Activated T-helper 1 cell treated with anti-CD3 and anti-CD28 coated beads, Interleukin-2, amount 50 U/mL, for 16 hours (primary cell): Measurements from ENCODE around the gene MEIS1.

ENCODE experiments used
- DNase-seq, 2 donors: peaks; one replicate each; pipeline ENCODE4 v3.0.0-alpha.2; 2020; ENCODE audit warnings: low read depth in 1 of 2, low spot score in 1 of 2

MEIS1 gene

DNA sequence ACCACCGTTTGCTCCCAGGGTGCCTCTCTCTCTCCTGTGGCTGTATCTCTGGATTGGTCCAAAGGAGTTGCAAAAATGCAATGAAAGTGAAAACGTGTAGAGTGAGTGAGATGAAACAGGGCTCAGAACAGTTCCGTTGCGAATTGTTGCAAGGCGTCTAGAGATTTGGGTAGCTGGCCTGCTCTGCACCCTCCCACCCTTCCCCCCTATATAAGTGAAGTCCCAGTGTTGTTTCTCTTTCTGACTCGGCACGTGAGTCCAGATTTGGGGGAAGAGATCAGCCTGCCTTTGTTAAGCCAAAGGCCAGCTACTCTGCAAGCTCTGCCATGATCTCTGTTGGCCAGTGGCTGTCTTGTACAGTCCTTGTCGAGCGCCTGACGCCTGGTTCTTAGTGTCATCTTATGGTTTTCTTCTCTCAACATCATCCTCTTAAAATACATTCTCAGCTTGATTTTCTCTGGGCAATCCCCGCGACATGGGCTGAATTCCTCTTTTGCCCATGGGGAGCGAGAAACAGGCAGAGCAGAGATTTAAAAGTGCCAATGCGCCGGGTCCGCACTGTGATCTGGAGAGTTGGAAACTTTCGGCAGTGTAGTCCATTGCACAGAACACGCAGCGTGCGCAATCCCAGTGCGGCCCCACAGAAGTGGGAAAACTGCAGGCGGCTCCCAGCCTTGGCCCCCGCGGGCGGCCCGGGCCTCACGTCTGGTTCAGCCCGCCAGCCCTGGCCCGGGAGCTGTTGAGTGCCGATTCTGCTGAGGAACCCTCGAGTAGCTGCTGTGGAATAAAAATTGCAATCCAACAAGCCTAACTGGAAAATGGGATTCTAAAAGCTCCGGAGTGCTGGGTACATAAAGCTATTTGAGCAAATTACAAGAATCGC is 9.3 kb downstream of the MEIS1 start:
- no peak for DNase-seq

DNA sequence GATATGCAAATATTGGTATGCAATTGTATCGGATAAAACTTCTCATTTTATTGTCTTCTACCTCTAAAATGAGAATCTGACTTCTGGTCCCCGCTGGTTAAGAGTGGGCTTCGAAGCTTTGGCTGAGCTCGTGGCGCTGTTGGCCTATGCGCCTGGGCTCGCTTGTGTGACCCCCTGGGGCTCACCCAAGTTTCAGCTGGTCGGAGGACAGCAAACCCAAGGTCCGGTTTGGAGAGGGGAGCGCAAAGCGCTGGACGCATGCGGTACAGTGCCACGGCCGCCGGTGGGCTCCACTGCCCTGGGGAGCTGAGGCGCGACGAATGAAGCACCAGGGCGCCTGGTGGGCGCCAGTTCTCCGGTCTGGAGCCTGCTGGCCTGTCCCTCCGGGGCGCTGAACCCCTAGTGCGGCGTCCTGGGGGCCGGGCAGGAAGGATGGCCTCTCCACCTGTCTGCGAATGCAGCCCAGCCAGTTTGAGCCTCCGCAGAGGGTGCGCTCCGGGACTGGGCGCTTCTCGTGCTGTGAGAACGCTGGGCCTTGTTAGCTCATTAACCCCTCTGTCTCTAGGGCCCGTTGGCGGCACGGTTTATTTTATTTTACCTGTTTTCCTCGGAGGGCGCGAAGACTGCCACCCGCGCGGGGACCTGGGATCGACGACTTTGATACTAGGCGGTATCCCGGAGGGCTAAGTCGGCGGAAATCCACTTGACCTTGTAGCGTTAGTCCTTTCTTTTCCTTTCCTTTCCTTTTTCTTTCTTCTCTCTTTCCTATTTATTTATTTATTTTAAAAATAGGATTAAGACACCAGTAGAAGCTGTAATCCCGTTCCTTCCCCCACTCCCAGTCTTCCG is 10.4 kb downstream of the MEIS1 start:
- no peak for DNase-seq

DNA sequence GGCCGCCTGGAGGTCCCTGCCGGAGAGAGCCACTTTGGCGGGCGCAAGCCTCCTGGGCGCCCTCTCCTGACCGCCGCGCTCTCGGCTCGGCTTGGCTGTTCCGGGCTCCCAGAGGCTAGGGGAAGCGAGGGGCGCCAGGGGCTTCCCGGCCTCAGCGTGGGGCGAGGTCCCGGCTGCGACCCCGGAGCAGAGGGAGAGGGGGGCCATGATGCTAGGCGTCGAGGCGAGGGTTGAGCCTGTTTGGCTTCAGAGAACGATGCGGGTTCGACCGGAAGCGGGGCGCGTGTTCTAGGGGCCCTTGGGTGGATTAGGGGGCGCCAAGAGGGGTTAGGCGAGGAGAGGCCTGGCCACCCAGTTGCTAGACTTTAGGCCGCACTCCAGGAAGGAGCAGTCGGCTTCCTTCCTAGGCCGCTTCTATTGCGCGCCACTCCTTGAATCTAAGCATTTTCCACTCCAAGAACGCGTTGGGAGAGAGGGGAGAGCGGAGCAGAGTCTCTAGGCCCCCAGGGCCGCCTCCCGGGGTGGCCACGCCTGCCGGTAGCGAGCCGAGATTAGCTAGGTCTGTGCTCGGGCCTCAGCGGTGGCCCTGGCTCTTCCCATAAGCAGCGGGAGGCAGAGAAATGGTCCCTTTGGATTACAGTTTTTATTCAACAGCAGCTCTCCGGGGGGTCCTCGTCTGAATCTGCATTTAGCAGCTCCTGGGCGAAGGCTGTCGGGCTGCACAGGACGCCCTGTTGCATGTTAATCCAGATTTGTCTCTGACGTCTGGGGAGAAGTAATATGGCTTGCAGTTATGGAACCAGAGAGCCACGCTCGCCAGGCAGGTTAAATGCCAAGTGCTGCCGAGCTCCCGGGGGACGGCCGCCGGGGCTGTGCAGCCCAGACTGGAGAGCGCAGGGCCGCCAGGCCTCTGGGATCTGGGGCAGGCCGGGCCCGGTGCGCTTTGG is 11.3 kb downstream of the MEIS1 start:
- DNase-seq = no peak

DNA sequence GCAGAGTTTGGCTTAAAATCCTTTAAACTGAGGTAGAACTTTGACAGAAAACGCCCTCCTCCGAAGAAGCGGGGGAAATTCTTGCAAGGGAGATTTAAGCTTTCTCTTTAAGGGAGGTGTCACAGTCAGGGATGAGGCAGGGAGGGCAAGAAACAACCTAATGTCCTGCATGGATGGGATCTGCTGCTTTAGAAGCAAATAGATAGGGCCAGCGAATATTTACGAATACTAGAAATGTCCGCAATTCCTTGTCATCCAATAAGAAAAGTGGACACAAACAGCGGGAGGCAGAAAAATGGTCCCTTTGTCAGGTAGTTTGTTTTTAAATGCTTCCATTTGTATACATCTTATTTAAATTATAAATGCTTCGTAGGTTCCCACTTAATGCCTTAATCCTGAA is 12.0 kb downstream of the MEIS1 start:
- DNase-seq = no peak

DNA sequence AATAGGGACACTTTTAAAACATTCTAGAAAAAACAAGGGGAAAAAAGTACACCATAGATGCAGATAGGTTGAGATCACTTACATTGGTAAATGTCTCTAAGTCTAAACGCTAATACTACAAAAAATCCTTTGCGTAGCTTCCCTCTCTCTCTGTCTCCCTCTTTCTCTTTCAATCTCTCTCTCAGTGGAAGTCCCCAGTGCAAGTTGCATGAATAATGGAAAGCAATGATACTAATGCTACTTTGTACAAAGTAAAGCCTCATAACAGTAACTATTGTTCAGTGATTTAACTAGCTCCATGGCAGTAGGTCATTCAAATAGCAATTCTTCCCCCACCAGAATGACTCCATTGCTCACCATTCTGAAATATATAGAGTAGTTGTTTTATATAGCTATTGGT is 12.8 kb downstream of the MEIS1 start:
- no peak for DNase-seq

DNA sequence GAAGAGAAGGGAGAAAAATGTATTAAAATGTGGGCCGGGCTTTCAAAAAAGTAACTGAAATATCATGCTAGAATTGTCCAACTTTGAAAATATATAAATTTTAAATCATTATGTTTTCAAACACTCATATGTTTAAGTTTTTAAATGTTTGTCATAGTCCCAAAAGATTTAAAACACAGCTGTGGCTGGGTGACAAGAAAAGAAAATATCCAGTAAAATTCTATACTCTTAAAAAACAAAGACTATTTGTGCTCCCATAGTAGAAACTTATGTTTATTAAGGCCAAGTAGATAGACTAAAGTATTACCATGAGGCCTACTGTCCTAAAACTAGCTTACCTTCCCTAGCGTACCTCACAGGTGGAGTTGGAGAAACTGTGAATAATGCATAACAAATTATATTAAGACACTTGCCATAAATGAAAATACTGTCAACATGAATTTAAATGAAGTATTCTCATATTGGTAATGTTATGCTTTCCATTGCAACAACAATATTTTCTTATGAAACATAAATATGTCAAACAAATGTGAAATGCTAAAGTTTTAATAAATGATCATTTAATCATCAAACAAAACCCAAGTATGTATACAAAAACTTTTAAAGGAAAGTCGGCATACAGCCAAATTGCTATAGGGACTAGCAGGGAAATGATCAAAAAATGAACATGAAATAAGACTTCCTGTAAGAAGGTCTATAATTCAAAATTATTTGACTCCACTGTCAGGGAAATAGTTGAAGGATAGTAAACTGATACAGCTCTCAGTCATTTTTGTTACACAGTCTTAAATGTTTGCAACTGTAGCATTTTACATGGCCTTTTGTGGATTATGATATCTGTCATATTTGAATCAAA is 13.4 kb downstream of the MEIS1 start:
- no peak for DNase-seq

DNA sequence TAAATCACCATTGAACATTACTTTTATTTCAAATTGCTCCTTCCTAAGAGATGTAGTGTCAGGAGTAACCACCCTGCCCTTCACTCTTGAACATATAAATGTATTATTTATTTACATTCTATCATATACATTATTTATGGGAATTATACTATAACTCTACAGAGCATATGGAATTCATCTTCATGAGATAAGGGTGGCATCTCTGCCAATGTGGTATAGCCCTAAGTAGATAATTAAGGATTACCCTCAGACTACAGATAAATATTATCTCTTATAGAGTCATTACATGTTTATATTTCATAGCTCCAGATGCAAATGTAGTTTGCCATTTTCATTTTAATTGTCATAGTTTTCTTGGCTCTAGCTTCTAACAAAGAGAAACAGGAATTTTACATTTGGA is 17.3 kb downstream of the MEIS1 start:
- no peak for DNase-seq

DNA sequence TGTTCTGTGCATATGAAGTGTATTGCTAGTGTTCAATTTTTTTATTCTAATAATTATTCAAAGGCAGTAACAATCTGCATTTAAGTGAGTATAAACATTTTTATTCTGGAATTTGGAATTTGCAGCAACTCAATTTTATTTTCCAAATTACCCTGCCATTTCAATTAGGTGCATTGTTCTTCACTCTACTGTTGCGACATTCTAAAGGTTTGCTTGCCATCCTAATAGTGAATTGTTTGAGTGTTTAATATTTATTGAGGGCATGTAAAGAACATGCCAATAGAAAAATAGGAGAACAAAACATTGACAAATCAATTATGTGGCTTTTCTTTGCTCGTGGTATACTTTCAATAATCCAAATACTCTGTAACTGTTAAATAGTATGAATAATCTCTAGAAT is 18.0 kb downstream of the MEIS1 start:
- DNase-seq = no peak

DNA sequence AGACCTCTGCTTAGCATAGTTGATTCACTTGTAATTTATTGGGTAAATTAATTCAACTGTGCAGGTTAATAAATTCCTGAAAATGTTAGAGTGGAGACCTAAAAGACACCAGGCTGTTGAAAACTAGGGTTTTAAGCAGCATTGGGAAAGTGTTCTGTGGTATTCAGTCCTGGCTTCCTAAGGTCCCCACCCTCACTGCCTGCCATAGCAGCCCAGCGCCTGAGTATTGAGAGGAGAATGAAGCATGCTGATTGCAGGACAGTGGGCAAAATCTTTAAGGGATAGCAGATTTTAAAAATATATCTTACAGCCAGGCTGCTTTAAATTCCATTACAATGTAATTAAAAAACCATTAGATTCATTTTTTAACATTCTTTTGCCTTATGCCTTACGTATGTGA is 20.6 kb downstream of the MEIS1 start:
- DNase-seq = no peak

DNA sequence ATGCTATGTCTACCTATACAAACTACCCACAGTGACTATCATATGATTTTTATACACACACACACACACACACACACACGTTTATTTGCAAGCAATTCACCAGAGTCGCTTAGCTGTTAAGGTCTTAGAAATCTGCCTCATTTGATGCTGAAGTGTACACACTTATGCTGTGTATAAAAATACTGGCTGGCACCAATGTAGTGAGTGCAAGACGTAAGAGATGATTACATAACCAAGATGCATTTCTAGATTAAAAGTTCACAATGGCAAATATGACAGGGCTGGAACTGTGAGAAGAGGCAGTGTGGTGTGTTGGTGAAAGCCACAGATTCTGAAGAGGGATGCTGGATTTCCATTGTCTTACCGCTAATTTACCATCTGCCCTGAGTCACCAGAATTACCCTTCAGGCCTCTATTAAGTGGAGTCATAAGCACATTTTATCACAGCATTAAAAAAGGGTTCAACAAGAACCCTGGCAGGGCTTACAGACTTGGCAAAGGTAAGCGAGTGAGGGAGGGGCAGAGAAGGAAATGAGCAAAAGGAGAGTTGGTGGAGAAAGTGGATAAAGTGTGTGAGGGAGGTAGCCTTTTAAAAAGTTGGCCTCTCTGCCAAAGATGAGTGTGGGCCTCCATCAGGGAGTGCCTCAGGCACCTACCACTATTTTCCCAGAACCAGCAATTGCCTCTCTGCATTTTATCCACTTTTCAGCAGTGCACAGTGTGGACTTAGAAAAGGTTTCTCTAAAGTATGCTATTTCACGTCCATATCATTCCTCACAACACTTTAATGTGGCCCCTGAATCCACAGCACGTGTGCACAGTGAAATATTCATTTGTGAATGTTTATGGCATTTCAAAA is 21.5 kb downstream of the MEIS1 start:
- no peak for DNase-seq

DNA sequence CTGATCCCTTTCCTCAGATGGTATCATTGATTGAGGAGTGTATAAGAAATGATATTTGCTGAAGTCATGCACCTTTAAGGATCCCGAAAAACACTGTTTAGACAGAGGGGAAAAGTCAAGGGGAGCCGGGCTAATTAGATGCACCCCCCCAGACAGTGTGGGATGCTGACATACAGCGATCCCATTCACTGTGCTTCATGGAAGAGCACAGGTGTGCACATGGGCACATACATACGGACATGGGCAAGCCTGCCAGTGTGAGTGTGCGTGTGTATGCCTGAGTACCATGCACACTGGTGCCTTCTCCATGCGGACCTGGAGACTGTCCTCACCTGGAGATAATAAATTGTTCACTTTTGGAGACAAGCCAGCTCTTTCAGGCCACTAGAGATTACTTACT is 22.6 kb downstream of the MEIS1 start:
- DNase-seq = no peak

DNA sequence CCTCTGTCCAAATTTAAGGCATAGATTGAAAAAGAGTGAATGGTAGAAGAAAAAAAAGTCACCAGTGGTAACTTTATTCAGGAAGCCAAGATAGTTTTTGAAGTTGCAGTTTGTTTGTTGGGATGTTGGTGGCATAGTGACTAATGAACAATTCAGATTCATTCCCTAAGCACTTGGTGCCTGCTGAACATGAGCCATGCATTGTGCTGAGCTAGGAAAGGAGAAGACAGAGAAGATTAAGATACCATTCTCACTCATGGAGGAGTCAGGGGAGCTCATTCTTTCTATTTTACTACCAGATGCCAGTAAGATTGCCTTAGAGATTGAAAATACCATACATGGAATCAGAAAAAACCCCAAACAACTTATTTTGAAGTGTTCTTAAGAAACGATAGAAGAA is 25.1 kb downstream of the MEIS1 start:
- no peak for DNase-seq

DNA sequence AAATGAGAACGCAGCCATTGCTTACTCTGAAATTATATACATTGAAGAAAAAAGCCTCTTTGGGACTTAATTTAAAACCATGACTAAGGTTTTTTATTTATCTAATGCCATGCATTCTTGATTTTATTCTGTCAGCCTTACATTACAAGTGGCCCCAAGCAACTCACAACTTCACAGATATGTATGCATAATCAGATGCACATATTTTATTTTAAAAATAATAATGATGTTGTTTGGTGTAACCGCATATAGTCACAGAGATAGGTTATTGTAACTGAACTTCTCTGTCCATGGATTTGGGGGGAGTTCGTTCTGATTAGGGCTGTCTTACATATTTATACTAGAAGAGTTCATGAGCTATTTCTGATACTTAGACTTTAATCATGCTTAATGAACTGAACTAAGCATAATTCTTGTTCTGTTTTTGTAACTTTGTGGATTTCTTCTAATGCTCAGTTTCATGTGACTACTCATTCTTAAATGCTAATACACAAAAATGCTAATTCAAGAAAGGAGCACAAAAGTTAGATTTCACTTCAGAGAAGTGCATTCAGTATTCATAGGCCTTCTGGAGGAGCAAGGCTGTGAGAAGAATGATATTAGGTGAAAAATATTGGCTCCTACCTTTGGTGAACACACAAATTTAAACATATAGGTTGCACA is 26.2 kb downstream of the MEIS1 start:
- DNase-seq = no peak

DNA sequence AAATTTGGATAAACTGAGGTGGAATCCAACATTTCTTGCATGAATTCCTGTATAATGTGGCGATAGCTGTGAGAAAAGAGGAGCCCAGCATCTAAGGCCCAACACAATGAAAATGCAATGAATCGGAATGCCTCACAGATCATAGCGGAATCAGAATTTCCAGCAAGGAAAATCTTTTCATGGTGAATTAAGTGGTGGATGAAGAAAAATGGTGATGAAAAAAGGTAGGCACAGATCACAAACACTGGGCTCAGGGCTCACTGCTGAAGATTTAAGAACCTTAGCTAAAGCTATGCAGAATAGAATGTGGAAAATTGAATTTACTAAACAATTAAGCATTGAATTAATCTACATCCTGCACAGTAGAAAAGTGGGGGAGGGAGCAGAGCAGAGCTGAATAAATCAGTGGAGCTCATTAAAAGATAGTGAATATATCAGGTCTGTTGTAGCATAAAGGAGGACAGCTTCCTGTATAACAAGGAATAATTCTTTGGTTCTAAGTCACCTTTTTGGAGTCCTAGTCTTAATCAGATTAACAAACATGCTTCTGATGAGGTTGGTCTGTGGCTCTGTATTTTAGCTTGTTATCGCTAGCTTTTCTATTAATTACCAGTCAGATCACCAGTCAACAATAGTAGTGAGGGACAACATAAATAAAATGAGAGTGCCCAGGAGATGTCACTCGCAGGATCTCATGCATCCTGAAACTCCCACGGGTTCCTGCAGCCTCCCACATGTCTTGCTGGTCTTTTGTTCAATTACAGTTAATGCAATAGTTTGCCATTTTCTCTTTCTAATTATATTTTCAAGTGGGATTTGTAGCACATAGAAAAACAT is 27.0 kb downstream of the MEIS1 start:
- DNase-seq = no peak

DNA sequence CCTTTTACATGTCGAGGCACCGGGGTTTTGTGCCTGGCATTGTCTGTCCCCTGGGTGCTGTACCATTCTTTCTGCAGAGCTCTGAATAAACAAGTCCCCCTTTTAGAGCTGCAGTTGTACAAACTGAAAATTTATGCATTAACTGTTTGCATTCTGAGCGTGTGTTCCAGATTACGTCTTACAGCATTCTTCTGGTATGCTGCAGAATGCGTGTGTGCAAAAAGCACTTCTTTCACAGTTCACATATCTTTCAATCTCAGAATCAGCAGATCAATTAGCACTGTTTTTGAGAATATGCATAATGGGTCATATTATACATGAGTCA is 27.5 kb downstream of the MEIS1 start:
- DNase-seq = no peak

DNA sequence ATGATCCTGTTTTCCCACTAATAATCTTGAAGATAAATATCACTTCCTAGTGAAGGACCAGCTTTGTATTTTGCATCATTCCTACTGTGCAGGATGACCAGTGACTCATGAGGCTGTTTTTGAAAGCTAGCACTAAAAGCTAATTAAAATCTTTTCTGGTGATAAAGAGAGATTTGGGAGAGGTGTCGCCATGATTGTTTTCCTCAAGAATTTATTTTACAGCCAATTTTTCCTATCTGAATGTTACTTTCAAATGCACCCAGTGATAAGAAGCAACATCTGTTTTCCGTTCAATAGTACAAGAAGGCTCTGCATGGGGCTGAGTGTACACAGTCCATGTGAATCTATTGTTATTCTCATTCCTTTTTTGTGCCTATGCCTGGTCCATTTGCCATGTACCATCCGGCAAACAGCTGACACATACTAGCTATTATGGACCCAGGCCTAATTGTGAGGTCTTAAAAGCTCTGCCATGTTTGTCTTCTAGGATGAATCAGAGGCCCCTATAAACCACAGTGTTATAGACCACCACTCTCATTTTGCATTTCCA is 28.4 kb downstream of the MEIS1 start:
- no peak for DNase-seq

DNA sequence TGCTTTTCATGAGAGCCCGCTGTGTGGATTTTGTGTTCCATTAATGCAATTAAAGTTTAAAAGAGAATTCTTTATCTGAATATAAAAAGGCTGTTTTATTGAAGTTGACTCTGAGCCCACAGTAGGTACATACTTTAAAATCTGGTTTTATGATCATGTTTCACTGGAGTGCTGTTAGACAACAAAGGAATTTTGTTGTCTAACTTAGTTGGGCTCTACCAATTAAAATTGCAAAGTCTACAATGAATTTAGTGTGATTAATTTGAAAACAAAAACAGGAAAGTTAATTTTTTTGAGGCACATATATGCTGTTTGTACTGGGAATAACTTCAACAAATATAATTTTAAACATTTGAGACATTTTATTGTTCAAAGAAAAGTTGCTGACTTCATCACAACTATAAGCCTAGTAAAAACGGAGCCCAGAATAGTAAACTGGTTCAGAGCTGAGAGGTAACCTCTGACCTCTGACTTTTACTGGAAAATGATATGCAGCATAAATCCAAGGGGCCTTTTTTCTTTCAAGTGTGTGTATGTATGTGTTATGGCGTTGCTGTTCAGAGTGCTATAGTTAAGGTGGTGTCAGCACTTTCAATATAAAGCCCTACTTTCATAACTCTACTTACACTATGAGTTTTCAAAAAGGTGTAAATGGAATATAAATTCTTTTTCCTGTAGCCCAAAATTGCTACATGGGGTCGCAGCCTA is 30.2 kb downstream of the MEIS1 start:
- no peak for DNase-seq
